Peyer's patch (tissue), 4 donors: ENCODE measurements around the gene CD96. TPM values are rescaled to one million over a fixed set of nuclear protein-coding genes. Genes with fewer than 3 reads are reported as not detected.
"Not testable (repeated sequence)": the region's sequence is repeated elsewhere in the genome, so short reads cannot be mapped to it uniquely, and the experiment has no call there.

Experiments used
- DNase-seq, 3 donors: peaks; one replicate each; pipeline ENCODE4 v3.0.0-alpha.2; 2017 to 2019
- H3K27ac ChIP-seq, 4 donors: fragments of 200-600 bp; sonication (generic); one replicate each; pipeline ENCODE4 v1.5.1; 2016 to 2019
- H3K27me3 ChIP-seq, 2 donors: fragments of 200-600 bp; sonication (generic); one replicate each; pipeline ENCODE4 v1.5.1; 2019
- H3K36me3 ChIP-seq, 3 donors: fragments of 200-600 bp; sonication (generic); one replicate each; pipeline ENCODE4 v1.5.1; 2016 to 2019
- H3K4me1 ChIP-seq, 4 donors: fragments of 200-600 bp; sonication (generic); one replicate each; pipeline ENCODE4 v1.5.1; 2016 to 2019
- H3K4me3 ChIP-seq, 4 donors: fragments of 200-600 bp; sonication (generic); 1 replicate in 3 of 4; 2 replicates in 1 of 4; pipeline ENCODE4 v1.5.1; 2016 to 2019; ENCODE audit warnings: mild to moderate bottlenecking in 1 of 4
- H3K9me3 ChIP-seq, 4 donors: fragments of 200-600 bp; sonication (generic); one replicate each; pipeline ENCODE4 v1.5.1; 2016 to 2019; ENCODE audit warnings: mild to moderate bottlenecking in 1 of 4
- CTCF ChIP-seq, 6 experiments: fragments of 450-650 bp in 4 of 6; fragments of 200-600 bp in 2 of 6; sonication (generic) in 1 of 6; IDR thresholded peaks; one replicate each; pipeline ENCODE4 v1.5.1; 2017 to 2019; ENCODE audit warnings: antibody characterized with exemption in 6 of 6, mild to moderate bottlenecking in 3 of 6, moderate library complexity in 1 of 6
- POLR2A ChIP-seq, 2 donors: fragments of 450-650 bp; IDR thresholded peaks; one replicate each; pipeline ENCODE4 v1.5.1; 2017; ENCODE audit warnings: antibody characterized with exemption in 2 of 2, mild to moderate bottlenecking in 2 of 2, moderate library complexity in 2 of 2
- total RNA-seq, 4 donors: library from RNA; depleted of rRNA; stranded (reverse); fragments of >200 nt; gene quantifications; one replicate each; pipeline ENCODE4 v1.1.0, GENCODE V29; 2016

Gene CD96
- total RNA-seq, 4 donors from 2014 or later: 4.3 to 15.7 (median 11.3) TPM

DNA sequence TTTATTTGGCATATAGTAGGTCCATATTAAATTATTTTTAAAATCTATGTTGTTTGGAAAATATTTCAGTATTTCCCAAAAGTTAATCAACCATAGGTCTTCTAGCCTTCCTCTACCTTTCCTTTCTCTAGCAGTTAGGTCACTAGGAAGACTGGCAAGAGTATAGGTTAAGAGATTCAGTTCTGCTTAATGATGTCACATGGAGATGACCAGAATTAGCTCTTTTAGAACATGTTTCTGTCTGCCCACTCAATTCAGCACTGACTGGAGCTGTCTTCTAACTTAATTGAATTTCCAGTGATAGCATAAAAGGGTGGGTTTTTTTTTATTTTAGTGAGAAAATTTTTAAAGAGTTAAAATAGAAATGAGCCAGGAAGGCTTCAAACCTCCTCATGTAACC, 76.9 kb downstream of the CD96 start:
- H3K4me1 ChIP-seq: peaks cover 0 to 9% (median 3%) of the 10 kb centered on the region in 4 donors
- no peak overlapping the region for H3K4me3 ChIP-seq
- H3K27ac ChIP-seq: no peak overlapping the region
- no peaks in the 10 kb centered on the region for H3K9me3 ChIP-seq
- H3K36me3 ChIP-seq: no peaks in the 10 kb centered on the region
- H3K27me3 ChIP-seq: no peaks in the 10 kb centered on the region
- no peak for TF ChIP-seq POLR2A (IDR thresholded peaks at IDR 0.05)
- no peak for TF ChIP-seq CTCF (IDR thresholded peaks at IDR 0.05)
- DNase-seq: no peak

- Histone ChIP-seq H3K27ac (no peak overlapping the region), H3K9me3 (no peaks in the 10 kb centered on the region), H3K36me3 (no peaks in the 10 kb centered on the region), H3K4me3 (no peak overlapping the region), H3K4me1 (peaks cover 0 to 9% (median 3%) of the 10 kb centered on the region in 4 donors), H3K27me3 (no peaks in the 10 kb centered on the region)
- TF ChIP-seq CTCF (IDR thresholded peaks at IDR 0.05) (no peak), POLR2A (IDR thresholded peaks at IDR 0.05) (no peak)
- no peak for DNase-seq
Measured at GRCh38 chr3:111619833-111620232, 77.8 kb downstream of the CD96 start.

- no peak for TF ChIP-seq POLR2A (IDR thresholded peaks at IDR 0.05)
- peak in 2 of 6 experiments; percentile 19 to 29 for TF ChIP-seq CTCF (IDR thresholded peaks at IDR 0.05)
- Histone ChIP-seq H3K4me1 (peaks cover 0 to 5% (median 0%) of the 10 kb centered on the region in 4 donors), H3K27me3 (no peaks in the 10 kb centered on the region), H3K27ac (no peak overlapping the region), H3K4me3 (no peak overlapping the region), H3K36me3 (no peaks in the 10 kb centered on the region), H3K9me3 (no peaks in the 10 kb centered on the region)
- DNase-seq: no peak
Measured at GRCh38 chr3:111621535-111621934, 79.5 kb downstream of the CD96 start.

GRCh38 chr3:111627092-111627491, 85.1 kb downstream of the CD96 start:
- H3K4me3 ChIP-seq: no peak overlapping the region
- H3K27ac ChIP-seq: no peak overlapping the region
- no peaks in the 10 kb centered on the region for H3K36me3 ChIP-seq
- no peaks in the 10 kb centered on the region for H3K9me3 ChIP-seq
- no peak for TF ChIP-seq CTCF (IDR thresholded peaks at IDR 0.05)
- no peak for TF ChIP-seq POLR2A (IDR thresholded peaks at IDR 0.05)
- no peaks in the 10 kb centered on the region for H3K4me1 ChIP-seq
- DNase-seq: no peak
- no peaks in the 10 kb centered on the region for H3K27me3 ChIP-seq

GRCh38 chr3:111629018-111629417, 87.0 kb downstream of the CD96 start:
- H3K4me3 ChIP-seq, DNase-seq, H3K27me3 ChIP-seq, H3K9me3 ChIP-seq, H3K4me1 ChIP-seq, H3K36me3 ChIP-seq, H3K27ac ChIP-seq: not testable (repeated sequence)

- H3K36me3 ChIP-seq, H3K4me3 ChIP-seq: not testable (repeated sequence)
Measured at GRCh38 chr3:111630638-111631037, 88.6 kb downstream of the CD96 start.

DNA sequence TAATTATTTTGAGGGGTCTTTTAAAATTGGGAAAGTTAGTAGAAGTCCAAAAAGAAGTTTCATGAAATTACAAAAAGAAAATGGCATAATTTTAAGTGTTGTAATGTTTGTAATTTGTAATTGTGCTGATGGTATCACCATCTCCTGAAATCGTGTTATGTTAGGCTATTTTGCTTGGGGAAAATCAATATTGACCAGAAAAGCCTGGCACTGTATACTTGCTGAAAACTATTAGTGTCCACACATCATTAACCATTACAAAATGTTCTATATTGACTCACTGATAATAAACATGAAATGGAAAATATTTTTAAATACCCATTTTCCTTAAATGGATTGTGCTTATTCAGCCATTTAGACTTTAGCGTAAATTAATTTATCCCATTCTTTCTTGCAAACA, 93.4 kb downstream of the CD96 start:
- H3K27ac ChIP-seq: no peak overlapping the region
- TF ChIP-seq CTCF (IDR thresholded peaks at IDR 0.05) (no peak), POLR2A (IDR thresholded peaks at IDR 0.05) (no peak)
- H3K27me3 ChIP-seq: no peaks in the 10 kb centered on the region
- H3K4me3 ChIP-seq: no peak overlapping the region
- no peaks in the 10 kb centered on the region for H3K9me3 ChIP-seq
- no peak for DNase-seq
- H3K4me1 ChIP-seq: no peaks in the 10 kb centered on the region
- H3K36me3 ChIP-seq: no peaks in the 10 kb centered on the region

More at GRCh38 chr3:111630638-111631037, 88.6 kb downstream of the CD96 start:
- H3K9me3 ChIP-seq, DNase-seq, H3K27ac ChIP-seq, H3K27me3 ChIP-seq, H3K4me1 ChIP-seq: not testable (repeated sequence)
